ELR (cell line): ENCODE data around the gene GPC6.

Experiments used
- DNase-seq: peaks from one replicate; pipeline ENCODE4 v3.0.0-alpha.2; 2015; ENCODE audit warnings: low read depth

GPC6 gene

GRCh38 chr13:94053986-94054593, 827.5 kb downstream of the GPC6 start:
- no peak for DNase-seq

GRCh38 chr13:94056362-94056990, 829.9 kb downstream of the GPC6 start:
- DNase-seq, result no peak

DNA sequence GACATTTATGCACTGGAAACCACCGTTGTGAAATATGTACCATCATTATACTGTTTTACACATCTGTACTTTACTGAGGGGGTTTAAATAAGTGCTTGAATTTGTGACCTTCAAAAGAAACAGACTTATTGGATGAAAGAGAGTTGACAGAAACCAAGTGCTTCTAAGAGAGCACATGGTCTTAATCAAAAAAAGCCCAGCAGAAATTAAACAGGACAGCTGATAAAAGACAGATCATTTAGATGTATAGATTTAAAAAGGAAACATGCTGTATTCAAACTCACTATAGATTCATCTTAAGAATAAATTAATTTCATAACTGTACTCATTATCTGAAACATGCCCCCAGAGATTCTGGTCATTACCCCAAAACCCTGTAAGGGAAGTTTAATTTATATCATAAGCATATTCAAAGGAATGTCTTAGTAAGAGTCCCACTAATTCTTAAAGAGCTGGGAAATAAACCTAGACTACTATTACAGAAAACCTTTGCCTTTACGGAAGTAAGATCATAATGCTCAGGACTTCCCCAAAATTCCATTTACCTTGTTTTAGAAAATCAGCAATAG, 831.1 kb downstream of the GPC6 start:
- DNase-seq, result no peak

GRCh38 chr13:94058821-94059360, 832.3 kb downstream of the GPC6 start:
- no peak for DNase-seq

DNA sequence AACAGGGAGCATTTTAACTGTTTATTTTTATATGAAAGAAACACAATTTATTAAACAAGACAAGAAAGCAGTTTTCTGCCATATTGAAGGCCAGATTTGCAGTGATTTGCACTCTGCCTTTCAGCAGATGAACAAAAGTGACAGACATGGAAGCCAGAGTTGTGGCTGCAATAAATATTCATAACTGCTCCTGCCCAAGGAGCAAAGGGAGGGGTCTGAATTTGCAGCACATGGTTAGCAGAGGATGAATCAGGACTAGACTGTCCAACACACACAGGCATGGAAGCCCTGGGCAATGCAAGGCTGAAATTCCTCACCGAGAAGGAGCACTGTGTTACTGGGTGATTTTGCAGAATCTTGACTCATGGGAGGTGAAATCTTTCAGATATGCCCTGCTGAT, 834.7 kb downstream of the GPC6 start:
- DNase-seq, result peak; percentile 32

DNA sequence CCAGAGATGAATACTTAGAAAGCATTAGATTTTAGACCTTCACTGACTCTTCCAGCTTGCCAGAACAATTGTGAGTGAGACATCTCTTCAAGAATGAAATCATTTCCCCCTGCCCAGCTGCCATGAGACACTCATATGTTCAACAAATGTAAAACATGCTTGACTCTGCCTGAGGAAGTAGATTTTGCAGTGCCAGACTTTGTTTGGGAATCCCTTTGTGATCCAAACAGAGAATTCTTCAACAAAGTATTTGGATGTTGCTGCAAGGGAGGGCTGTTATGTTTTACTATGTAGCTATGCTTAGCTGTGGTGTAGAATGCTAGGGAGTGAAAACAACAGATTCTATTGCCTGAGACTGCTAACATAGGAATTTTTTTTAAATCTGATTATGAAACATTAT, 836.5 kb downstream of the GPC6 start:
- DNase-seq, result peak; percentile 8

DNA sequence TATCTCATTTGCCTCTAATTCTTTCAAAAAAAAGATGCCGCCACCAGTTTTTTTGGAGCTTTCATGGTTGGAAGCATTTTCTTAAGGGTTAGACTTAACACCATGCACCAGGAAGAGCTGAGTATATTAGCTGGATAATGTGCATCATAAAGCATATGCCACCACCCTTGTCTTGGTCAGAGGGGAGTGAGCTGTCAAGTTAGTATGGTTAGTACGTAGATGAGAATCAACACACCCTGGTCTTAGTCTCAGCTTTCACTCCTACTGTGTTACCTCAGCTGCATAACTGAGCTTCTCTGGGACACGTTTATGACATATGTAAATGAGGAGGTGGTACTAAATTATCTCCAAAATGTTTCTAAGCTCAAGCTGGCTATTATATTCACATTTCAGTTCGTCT, 837.2 kb downstream of the GPC6 start:
- DNase-seq, result no peak

DNA sequence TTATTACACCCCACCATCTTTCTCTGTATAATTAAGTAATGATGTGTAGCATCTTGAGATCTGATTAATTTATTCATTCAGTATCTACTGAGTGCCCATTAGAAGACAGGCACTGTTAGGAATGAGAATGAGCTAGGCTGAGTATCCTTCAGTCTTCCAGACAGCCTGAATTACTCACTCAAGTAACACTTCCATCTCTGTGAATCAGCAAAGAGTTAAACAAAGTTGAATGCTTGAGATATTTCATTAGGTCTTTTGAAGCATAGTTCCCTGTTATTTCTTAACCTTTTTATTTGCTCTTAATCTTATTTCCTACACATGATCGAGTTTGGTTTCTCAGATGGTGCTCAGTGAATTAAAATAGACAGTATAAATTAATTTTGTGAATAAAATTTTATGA, 839.1 kb downstream of the GPC6 start:
- DNase-seq, result peak; percentile 30

DNA sequence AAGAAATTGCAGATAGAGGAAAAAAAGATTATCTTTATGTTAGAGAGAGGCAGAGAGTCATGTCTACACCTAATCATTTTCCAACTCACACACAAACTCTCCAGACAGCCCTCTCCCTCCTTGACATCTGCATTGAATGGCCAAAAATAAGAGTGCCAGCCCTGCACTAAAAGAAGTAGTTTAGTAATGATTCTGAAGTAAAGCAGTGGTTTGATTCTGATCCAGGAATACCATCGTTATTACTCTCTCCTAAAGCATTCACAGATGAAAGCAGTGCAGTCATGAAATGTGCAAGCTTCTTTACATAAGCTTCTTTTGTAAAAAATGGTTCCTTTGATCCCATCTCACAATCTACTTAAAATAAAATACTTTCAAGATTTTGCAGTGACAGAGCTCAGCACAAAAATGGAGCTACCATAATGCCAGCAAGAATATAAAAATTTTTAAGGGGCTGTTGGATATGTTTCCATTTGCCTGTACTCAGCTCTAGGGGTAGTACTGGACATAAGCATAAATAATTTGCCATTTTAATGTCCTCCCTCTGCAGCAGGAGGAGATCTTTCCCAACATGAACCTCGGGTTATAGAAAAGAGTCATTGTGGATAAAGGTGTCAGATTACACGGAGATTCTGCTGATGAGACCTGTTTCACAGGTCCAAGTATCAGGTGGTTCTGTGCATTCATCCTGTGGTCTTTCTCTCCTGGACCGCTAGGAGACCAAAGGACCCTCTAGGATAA, 846.6 kb downstream of the GPC6 start:
- peak; percentile 29 for DNase-seq

DNA sequence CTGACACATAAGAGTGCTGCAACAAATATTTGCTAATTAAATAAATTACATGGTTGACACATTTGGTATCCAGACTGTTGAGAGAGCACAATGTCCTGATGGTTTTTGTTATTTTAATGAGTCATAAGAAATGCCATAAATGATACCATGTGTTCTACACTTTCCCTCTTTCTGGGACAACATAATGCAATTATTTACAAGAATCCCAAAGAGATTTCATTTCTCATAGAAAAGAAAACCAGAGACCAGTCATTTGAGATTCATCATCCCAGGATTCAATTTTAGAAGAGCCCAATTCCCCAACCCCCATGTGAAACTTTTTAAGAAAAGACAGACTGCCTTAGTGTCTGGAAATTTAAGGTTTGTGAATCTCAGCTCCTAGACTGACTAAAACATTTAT, 853.3 kb downstream of the GPC6 start:
- no peak for DNase-seq

- no peak for DNase-seq
These were observed 853.9 kb downstream of the GPC6 start for GRCh38 chr13:94080527-94080926.

DNA sequence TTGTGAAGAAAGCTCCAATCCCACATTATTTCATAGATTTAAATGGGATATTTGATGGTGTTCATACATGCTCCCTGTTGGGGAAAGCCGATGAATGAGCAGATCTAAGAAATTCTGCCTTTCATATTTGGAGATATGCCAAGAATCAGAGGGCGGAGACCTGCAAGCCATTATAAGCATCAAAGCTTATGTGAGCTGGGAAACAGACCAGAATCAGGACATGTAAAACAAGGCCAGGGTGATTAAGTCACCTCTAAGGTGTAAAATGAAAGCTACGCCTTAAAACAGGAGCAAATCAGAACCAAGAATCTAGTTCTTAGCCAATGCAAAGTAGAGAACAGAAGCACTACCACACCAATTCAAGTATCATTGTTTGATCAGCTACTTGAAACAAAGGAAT, 860.5 kb downstream of the GPC6 start:
- no peak for DNase-seq

DNA sequence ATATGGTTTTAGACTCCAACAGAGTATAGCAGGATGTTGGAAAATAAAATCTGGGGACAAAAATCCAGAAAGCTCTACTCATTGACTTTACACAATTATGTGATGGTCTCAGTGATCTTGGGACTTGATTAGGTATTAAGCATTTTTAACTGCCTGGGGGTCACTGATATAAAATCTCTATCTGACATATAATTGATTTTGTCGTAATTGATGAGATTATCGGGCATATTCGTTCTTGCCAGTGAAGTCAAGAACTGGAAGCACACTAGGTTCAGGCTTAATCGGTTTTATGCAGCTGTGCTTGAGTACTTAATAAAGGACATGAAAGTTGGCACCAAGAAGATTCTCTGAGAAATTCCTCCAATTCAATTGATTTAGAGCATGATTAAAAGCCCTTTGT, 862.1 kb downstream of the GPC6 start:
- no peak for DNase-seq

- no peak for DNase-seq
These were observed 864.3 kb downstream of the GPC6 start for GRCh38 chr13:94090773-94091480.

- DNase-seq, result no peak
These were observed 867.2 kb downstream of the GPC6 start for GRCh38 chr13:94093652-94094315.

- peak; percentile 2 for DNase-seq
These were observed 883.2 kb downstream of the GPC6 start for GRCh38 chr13:94109715-94110374.

GRCh38 chr13:94112227-94112626, 885.6 kb downstream of the GPC6 start:
- peak; percentile 81 for DNase-seq

GRCh38 chr13:94112731-94113130, 886.1 kb downstream of the GPC6 start:
- no peak for DNase-seq

DNA sequence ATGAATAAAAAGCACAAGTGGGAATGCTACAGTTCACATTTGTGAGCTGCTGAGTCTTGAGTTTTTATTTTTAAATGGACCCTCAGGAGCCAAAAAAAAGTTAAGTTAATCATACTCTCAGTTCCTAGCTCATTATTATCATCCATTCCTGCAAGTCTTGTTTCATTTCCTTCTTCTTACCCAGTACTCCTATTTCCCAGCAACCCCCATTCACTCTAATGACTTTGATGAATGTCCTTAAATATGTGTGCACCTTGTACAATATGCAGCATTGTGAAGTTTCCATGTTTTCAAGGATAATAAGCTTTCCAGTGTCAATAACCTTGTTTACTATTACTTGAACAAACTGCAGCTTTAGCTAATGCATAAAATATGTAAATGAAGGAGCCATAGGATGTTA, 886.6 kb downstream of the GPC6 start:
- no peak for DNase-seq

DNA sequence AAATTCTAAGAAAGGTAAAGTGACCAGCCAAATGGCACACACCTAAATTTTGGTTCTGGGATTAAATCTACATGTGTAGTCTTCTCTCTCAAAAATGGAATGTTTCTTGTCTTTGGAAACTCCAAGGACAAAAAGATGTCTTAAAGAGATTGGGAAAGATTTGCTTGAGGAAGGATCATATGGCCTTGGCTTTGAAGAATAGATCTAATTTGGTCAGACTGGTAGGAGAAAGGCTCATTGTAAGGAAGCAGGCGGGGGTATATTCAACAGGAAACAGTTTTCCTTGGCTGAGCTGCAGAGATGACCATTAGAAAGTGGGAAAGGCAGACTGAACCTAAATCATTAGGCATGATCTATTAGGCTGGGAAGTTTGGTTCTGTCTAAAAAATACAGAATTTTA, 887.6 kb downstream of the GPC6 start:
- no peak for DNase-seq

DNA sequence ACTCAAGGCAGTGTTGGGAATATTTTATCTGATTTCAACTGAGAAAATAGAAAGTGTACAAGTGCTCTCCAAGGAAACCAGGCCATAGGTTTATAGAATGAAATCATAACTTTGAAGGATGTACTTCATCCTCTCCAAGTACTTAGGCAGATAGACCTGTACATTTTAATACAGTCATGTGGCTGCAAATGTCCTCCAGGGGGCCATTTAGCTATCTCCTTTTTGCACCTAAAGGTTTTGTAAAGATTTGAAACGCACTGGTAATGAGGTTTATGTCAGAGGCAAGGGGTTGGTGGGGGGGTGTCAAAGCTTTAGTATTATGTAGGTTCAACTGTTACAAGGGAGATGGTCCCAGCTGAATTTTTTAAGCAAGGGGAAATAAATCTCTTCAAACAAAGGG, 888.4 kb downstream of the GPC6 start:
- peak; percentile 10 for DNase-seq
